Gastroesophageal sphincter (tissue), 4 donors: ENCODE measurements around the gene MED8. TPM values are rescaled to one million over a fixed set of nuclear protein-coding genes. Genes with fewer than 3 reads are reported as not detected.

Experiments
- ATAC-seq: fragments of 150-250 bp; one replicate; pipeline ENCODE4 v1.9.1; 2016; ENCODE audit warnings: mild to moderate bottlenecking, moderate library complexity
- H3K27ac ChIP-seq, 4 donors: fragments of 200-600 bp; sonication (generic) in 3 of 4; 1 replicate in 3 of 4; 2 replicates in 1 of 4; pipeline ENCODE4 v1.5.1; 2016 to 2019
- H3K27me3 ChIP-seq: fragments of 200-600 bp; sonication (generic); one replicate; pipeline ENCODE4 v1.5.1; 2019
- H3K36me3 ChIP-seq, 2 donors: fragments of 200-600 bp; sonication (generic); one replicate each; pipeline ENCODE4 v1.5.1; 2019; ENCODE audit warnings: control low read depth in 1 of 2
- H3K4me1 ChIP-seq, 3 donors: fragments of 200-600 bp; sonication (generic); 1 replicate in 2 of 3; 2 replicates in 1 of 3; pipeline ENCODE4 v1.5.1; 2016 to 2019; ENCODE audit warnings: control low read depth in 2 of 3
- H3K4me3 ChIP-seq, 2 donors: fragments of 200-600 bp; sonication (generic); one replicate each; pipeline ENCODE4 v1.5.1; 2019; ENCODE audit warnings: mild to moderate bottlenecking in 1 of 2, moderate library complexity in 1 of 2
- H3K9me3 ChIP-seq, 3 donors: fragments of 200-600 bp; sonication (generic); one replicate each; pipeline ENCODE4 v1.5.1; 2017 to 2019; ENCODE audit warnings: control low read depth in 2 of 3
- CTCF ChIP-seq, 4 experiments: fragments of 200-600 bp in 2 of 4; fragments of 450-650 bp in 2 of 4; sonication (generic) in 1 of 4; IDR thresholded peaks; one replicate each; pipeline ENCODE4 v1.5.1; 2017 to 2019; ENCODE audit warnings: antibody characterized with exemption in 4 of 4, mild to moderate bottlenecking in 2 of 4, moderate library complexity in 2 of 4
- EP300 ChIP-seq: sonication (generic); formaldehyde crosslinking; IDR thresholded peaks from one replicate; pipeline ENCODE4 v1.6.1; 2017; ENCODE audit warnings: antibody characterized with exemption, mild to moderate bottlenecking
- POLR2A ChIP-seq, 2 donors: fragments of 450-650 bp; IDR thresholded peaks; one replicate each; pipeline ENCODE4 v1.6.1; 2017; ENCODE audit warnings: antibody characterized with exemption in 2 of 2, mild to moderate bottlenecking in 2 of 2, moderate library complexity in 1 of 2
- POLR2AphosphoS5 ChIP-seq: sonication (generic); formaldehyde crosslinking; IDR thresholded peaks from one replicate; pipeline ENCODE4 v1.6.1; 2017; ENCODE audit warnings: antibody characterized with exemption
- WGBS, 2 donors: methylation state at CpG; one replicate each; pipeline ENCODE4 v1.1.5; 2018; ENCODE audit warnings: low coverage in 1 of 2; 5-methylcytosine and 5-hydroxymethylcytosine counted together
- total RNA-seq, 4 donors: library from RNA; depleted of rRNA; stranded (reverse); fragments of >200 nt; gene quantifications; one replicate each; pipeline ENCODE4 v1.1.0, GENCODE V29; 2016

MED8 gene
- total RNA-seq, 4 donors from 2014 or later: 31.4 to 41.1 (median 33.6) TPM

- H3K27ac ChIP-seq: no peak overlapping the region
- TF ChIP-seq POLR2AphosphoS5: no peak
- TF ChIP-seq CTCF (IDR thresholded peaks at IDR 0.05): no peak
- no peak for TF ChIP-seq POLR2A (IDR thresholded peaks at IDR 0.05)
- TF ChIP-seq EP300: no peak
- no peak for ATAC-seq
- H3K27me3 ChIP-seq: no peaks in the 10 kb centered on the region
- H3K36me3 ChIP-seq: no peaks in the 10 kb centered on the region
- WGBS, 2 donors: 47 to 51% methylated on average over 4 of the region's 4 CpGs
- peaks cover 0 to 15% (median 0%) of the 10 kb centered on the region in 3 donors for H3K4me1 ChIP-seq
- no peak overlapping the region for H3K4me3 ChIP-seq
- no peaks in the 10 kb centered on the region for H3K9me3 ChIP-seq
Measured at GRCh38 chr1:43344267-43344850, 45.2 kb downstream of the MED8 start.

- 53 to 92% methylated on average over 1 of the region's 1 CpG for WGBS, 2 donors
- no peak for ATAC-seq
- Histone ChIP-seq H3K4me1 (no peaks in the 10 kb centered on the region), H3K27ac (no peak overlapping the region), H3K9me3 (no peaks in the 10 kb centered on the region), H3K27me3 (no peaks in the 10 kb centered on the region), H3K4me3 (no peak overlapping the region), H3K36me3 (no peaks in the 10 kb centered on the region)
- TF ChIP-seq POLR2A (IDR thresholded peaks at IDR 0.05) (no peak), EP300 (no peak), POLR2AphosphoS5 (no peak), CTCF (IDR thresholded peaks at IDR 0.05) (no peak)
Measured at GRCh38 chr1:43340559-43340958, 49.0 kb downstream of the MED8 start.

GRCh38 chr1:43339584-43340232 lies 49.9 kb downstream of the MED8 start:
- Histone ChIP-seq H3K4me3 (no peak overlapping the region), H3K4me1 (no peaks in the 10 kb centered on the region), H3K36me3 (no peaks in the 10 kb centered on the region), H3K27ac (no peak overlapping the region), H3K27me3 (no peaks in the 10 kb centered on the region), H3K9me3 (no peaks in the 10 kb centered on the region)
- 100% methylated on average over 2 of the region's 6 CpGs; no CpG with 5 or more reads in 1 of the 2 donors for WGBS, 2 donors
- TF ChIP-seq POLR2AphosphoS5 (no peak), POLR2A (IDR thresholded peaks at IDR 0.05) (no peak), EP300 (no peak), CTCF (IDR thresholded peaks at IDR 0.05) (no peak)
- ATAC-seq: no peak

- Histone ChIP-seq H3K4me1 (no peaks in the 10 kb centered on the region), H3K36me3 (no peaks in the 10 kb centered on the region), H3K9me3 (no peaks in the 10 kb centered on the region), H3K4me3 (no peak overlapping the region), H3K27me3 (no peaks in the 10 kb centered on the region), H3K27ac (no peak overlapping the region)
- WGBS, 2 donors: 95% methylated on average over 3 of the region's 5 CpGs; no CpG with 5 or more reads in 1 of the 2 donors
- no peak for ATAC-seq
- TF ChIP-seq POLR2A (IDR thresholded peaks at IDR 0.05): no peak
Measured at GRCh38 chr1:43338001-43338400, 51.6 kb downstream of the MED8 start.

- Histone ChIP-seq H3K27ac (no peak within 1 kb of the TSS), H3K36me3 (no peaks in the 10 kb centered on the region), H3K4me3 (no peak within 1 kb of the TSS), H3K9me3 (no peaks in the 10 kb centered on the region), H3K4me1 (no peaks in the 10 kb centered on the region), H3K27me3 (no peaks in the 10 kb centered on the region)
- ATAC-seq: no peak
- 58 to 71% methylated on average over 2 of the region's 3 CpGs for WGBS, 2 donors
- TF ChIP-seq CTCF (IDR thresholded peaks at IDR 0.05): no peak
- TF ChIP-seq POLR2A (IDR thresholded peaks at IDR 0.05): no peak
- no peak for TF ChIP-seq POLR2AphosphoS5
- TF ChIP-seq EP300: no peak
Measured at GRCh38 chr1:43337588-43337987, 52.0 kb downstream of the MED8 start, which contains the start of gene MPL. TSS of gene MPL (plus strand) at chr1:43337818. CDS start at chr1:43337849, 31 bp downstream.
